ENCODE results near the gene ZBTB5. TPM values are rescaled to one million over a fixed set of nuclear protein-coding genes. Genes with fewer than 3 reads are reported as not detected.

The ZBTB5 gene
- total RNA-seq, 1 donor from 2014 or later, result 11.3 TPM

DNA sequence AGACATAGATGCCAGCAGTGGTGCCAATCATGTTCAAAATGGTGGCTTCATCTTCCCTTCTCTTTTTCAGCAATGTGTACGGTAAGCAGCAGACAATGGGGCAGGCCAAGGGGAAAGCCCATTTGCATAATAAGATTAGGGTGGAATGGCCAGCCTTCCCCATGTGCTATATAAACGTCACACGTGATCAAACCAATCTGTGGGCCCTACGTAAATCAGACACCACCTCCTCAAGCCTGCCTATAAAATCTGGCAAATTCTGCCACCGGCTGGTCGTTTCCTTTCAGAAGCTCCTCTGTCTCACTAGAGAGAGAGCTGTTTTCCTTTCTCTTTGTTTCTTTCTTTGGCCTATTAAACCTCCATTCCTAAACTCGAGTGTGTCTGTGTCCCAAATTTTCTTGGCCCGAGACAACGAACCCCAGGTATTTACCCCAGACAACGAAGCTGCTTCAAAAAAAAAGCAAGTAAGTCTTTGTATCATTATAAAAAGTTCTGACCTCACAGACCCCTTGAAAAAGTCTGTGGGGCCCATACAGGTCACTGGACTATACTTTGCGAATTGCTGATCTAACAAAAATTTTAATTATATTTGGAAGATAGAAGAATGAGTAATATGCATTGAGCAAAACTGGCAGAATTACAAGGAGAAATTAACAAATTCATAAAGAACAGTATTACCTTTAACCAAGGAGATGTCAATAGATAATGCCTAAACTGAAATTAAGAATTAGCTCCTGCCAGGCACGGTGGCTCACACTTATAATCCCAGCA lies 15.2 kb downstream of the ZBTB5 start:
- Mint-ChIP-seq H3K27me3 (ENCODE audit: low read depth, unreplicated experiment) (no peaks in the 10 kb centered on the region), H3K27ac (ENCODE audit: unreplicated experiment) (no peak overlapping the region), H3K4me1 (ENCODE audit: low read depth, unreplicated experiment) (peaks cover 23% of the 10 kb centered on the region), H3K36me3 (ENCODE audit: low read depth, unreplicated experiment) (peaks cover 16% of the 10 kb centered on the region), H3K9me3 (ENCODE audit: unreplicated experiment) (no peaks in the 10 kb centered on the region), H3K4me3 (ENCODE audit: unreplicated experiment) (no peak overlapping the region)
- H2AFZ ChIP-seq (ENCODE audit: low read depth, low read length), result no peak overlapping the region
- no peak overlapping the region for H3K4me2 ChIP-seq (ENCODE audit: low read length)
- H3K27me3 ChIP-seq (ENCODE audit: insufficient read depth, low read length), result no peaks in the 10 kb centered on the region
- no peak for TF ChIP-seq EZH2 (IDR thresholded peaks at IDR 0.05; ENCODE audit: insufficient read depth, low read length)
- TF ChIP-seq CTCF (IDR thresholded peaks at IDR 0.05; ENCODE audit: insufficient read depth, low read depth, low read length), result no peak
- DNase-seq (ENCODE audit: low read depth) (no peak), FAIRE-seq (no peak)
- H3K4me1 ChIP-seq (ENCODE audit: insufficient read depth, low read length), result no peaks in the 10 kb centered on the region
- no peak overlapping the region for H3K4me3 ChIP-seq (ENCODE audit: insufficient read depth, low read depth, low read length)
- no peaks in the 10 kb centered on the region for H3K9me3 ChIP-seq (ENCODE audit: insufficient read depth, low read depth, low read length)
- peaks cover 85% of the 10 kb centered on the region for H3K79me2 ChIP-seq (ENCODE audit: insufficient read depth, low read length)
- H3K36me3 ChIP-seq (ENCODE audit: insufficient read depth, low read length), result no peaks in the 10 kb centered on the region
- peaks cover 67% of the 10 kb centered on the region for H4K20me1 ChIP-seq (ENCODE audit: insufficient read depth, low read length)
- no peak overlapping the region for H3K9ac ChIP-seq (ENCODE audit: low read length)
- H3K27ac ChIP-seq (ENCODE audit: low read depth, low read length), result no peak overlapping the region

- Mint-ChIP-seq H3K36me3 (ENCODE audit: low read depth, unreplicated experiment) (peaks cover 11% of the 10 kb centered on the region), H3K27ac (ENCODE audit: unreplicated experiment) (no peak overlapping the region), H3K9me3 (ENCODE audit: unreplicated experiment) (no peaks in the 10 kb centered on the region), H3K4me3 (ENCODE audit: unreplicated experiment) (no peak overlapping the region), H3K4me1 (ENCODE audit: low read depth, unreplicated experiment) (peaks cover 25% of the 10 kb centered on the region), H3K27me3 (ENCODE audit: low read depth, unreplicated experiment) (no peaks in the 10 kb centered on the region)
- Histone ChIP-seq H3K4me3 (ENCODE audit: insufficient read depth, low read depth, low read length) (no peak overlapping the region), H3K4me1 (ENCODE audit: insufficient read depth, low read length) (no peaks in the 10 kb centered on the region), H2AFZ (ENCODE audit: low read depth, low read length) (no peak overlapping the region), H4K20me1 (ENCODE audit: insufficient read depth, low read length) (peaks cover 66% of the 10 kb centered on the region), H3K9me3 (ENCODE audit: insufficient read depth, low read depth, low read length) (no peaks in the 10 kb centered on the region), H3K79me2 (ENCODE audit: insufficient read depth, low read length) (peaks cover 72% of the 10 kb centered on the region), H3K4me2 (ENCODE audit: low read length) (no peak overlapping the region), H3K36me3 (ENCODE audit: insufficient read depth, low read length) (peaks cover 4% of the 10 kb centered on the region), H3K9ac (ENCODE audit: low read length) (no peak overlapping the region), H3K27me3 (ENCODE audit: insufficient read depth, low read length) (no peaks in the 10 kb centered on the region), H3K27ac (ENCODE audit: low read depth, low read length) (no peak overlapping the region)
- TF ChIP-seq CTCF (IDR thresholded peaks at IDR 0.05; ENCODE audit: insufficient read depth, low read depth, low read length) (no peak), EZH2 (IDR thresholded peaks at IDR 0.05; ENCODE audit: insufficient read depth, low read length) (no peak)
- FAIRE-seq (no peak), DNase-seq (ENCODE audit: low read depth) (no peak)
Measured at GRCh38 chr9:37447111-37447510, 18.1 kb downstream of the ZBTB5 start.

- Histone ChIP-seq H3K4me2 (ENCODE audit: low read length) (no peak overlapping the region), H4K20me1 (ENCODE audit: insufficient read depth, low read length) (peaks cover 65% of the 10 kb centered on the region), H3K9ac (ENCODE audit: low read length) (no peak overlapping the region), H3K27ac (ENCODE audit: low read depth, low read length) (no peak overlapping the region), H3K79me2 (ENCODE audit: insufficient read depth, low read length) (peaks cover 66% of the 10 kb centered on the region), H3K27me3 (ENCODE audit: insufficient read depth, low read length) (no peaks in the 10 kb centered on the region), H2AFZ (ENCODE audit: low read depth, low read length) (no peak overlapping the region), H3K4me3 (ENCODE audit: insufficient read depth, low read depth, low read length) (no peak overlapping the region), H3K36me3 (ENCODE audit: insufficient read depth, low read length) (peaks cover 11% of the 10 kb centered on the region), H3K4me1 (ENCODE audit: insufficient read depth, low read length) (no peaks in the 10 kb centered on the region), H3K9me3 (ENCODE audit: insufficient read depth, low read depth, low read length) (no peaks in the 10 kb centered on the region)
- no peak overlapping the region for H3K27ac Mint-ChIP-seq (ENCODE audit: unreplicated experiment)
- H3K36me3 Mint-ChIP-seq (ENCODE audit: low read depth, unreplicated experiment), result peaks cover 13% of the 10 kb centered on the region
- H3K27me3 Mint-ChIP-seq (ENCODE audit: low read depth, unreplicated experiment), result no peaks in the 10 kb centered on the region
- FAIRE-seq (no peak), DNase-seq (ENCODE audit: low read depth) (no peak)
- H3K4me1 Mint-ChIP-seq (ENCODE audit: low read depth, unreplicated experiment), result peaks cover 23% of the 10 kb centered on the region
- no peaks in the 10 kb centered on the region for H3K9me3 Mint-ChIP-seq (ENCODE audit: unreplicated experiment)
- H3K4me3 Mint-ChIP-seq (ENCODE audit: unreplicated experiment), result no peak overlapping the region
- TF ChIP-seq EZH2 (IDR thresholded peaks at IDR 0.05; ENCODE audit: insufficient read depth, low read length) (no peak), CTCF (IDR thresholded peaks at IDR 0.05; ENCODE audit: insufficient read depth, low read depth, low read length) (no peak)
Measured at GRCh38 chr9:37446401-37446800, 18.8 kb downstream of the ZBTB5 start.

Measured in astrocyte (in vitro differentiated cells and primary cell).